ENCODE measurements around the gene DCAF4.
"Not testable (repeated sequence)": the region's sequence is repeated elsewhere in the genome, so short reads cannot be mapped to it uniquely, and the experiment has no call there.

Gene DCAF4

DNA sequence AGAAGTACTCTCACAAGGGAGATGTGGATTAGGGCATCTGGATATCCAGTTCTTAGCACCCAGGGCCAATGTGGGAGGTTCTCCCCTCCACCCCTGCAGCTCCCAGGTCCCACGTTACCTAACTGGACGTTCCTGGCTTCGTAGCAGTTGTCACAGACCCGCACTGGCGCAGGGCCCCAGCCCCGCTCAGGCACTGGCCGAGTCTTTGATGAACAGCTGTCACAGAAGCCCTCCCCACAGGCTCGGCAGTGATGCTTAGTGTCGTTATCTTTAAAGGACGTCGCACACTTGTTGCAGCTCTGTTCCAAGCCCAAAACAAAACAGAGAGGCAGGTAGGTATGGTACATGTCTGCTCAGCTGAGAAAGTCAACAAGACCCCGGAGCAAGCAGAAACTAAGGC, 48.4 kb downstream of the DCAF4 start:
- DNase-seq = no peak

DNA sequence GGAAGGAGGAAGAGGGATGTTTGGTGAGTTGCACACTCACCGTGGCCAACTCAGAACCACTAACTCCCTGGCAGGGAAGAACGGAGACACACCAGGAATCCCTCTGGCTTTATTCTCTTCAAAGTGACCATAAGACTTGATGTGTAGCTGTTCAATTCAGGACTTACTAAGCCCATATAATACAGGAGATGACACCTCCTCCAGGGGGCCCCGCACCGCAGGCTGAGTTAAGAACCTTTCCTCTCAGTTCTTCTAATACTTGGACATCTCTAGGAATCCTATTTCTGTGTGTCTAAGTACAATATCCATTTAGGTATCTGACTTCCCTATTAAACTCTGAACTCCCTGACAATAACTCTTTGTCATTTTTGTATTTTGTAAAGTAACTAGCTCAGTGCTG, 49.5 kb downstream of the DCAF4 start:
- no peak for DNase-seq

DNA sequence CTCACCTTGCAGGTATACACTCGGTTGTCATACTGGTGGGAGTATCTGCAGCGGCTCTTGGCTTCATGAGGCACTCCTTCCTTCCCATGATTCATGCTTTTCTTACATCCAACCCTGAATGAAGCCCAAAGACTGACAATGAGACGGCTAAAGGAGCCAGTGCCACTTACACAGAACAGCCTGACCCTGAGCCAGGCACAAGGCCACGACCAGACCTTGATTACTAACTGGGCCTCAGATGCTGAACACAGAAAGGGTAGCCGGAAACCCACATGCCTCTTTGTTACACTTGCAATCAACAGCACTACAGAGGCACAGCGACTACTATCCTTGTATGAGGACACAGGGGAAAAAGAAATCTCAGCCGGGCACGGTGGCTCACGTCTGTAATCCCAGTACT, 52.6 kb downstream of the DCAF4 start:
- DNase-seq = no peak

DNA sequence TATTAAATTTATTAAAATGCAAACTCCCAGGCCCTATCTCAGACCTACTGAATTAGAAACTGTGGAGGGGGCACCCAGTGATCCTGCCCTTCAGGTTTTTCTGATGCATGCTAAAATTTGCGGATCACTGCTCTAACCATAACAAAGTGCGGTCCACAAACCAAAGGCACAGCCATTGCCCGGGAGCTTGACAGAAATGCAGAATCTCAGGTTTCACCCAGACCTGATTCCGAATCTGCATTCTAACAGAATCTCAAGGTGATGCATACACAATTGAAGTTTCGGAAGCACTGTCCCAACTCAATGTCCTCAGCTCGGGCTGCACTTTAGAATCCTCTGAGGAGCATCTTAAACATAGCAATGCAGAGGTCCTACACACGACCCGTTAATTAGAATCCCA, 54.6 kb downstream of the DCAF4 start:
- DNase-seq = no peak

DNA sequence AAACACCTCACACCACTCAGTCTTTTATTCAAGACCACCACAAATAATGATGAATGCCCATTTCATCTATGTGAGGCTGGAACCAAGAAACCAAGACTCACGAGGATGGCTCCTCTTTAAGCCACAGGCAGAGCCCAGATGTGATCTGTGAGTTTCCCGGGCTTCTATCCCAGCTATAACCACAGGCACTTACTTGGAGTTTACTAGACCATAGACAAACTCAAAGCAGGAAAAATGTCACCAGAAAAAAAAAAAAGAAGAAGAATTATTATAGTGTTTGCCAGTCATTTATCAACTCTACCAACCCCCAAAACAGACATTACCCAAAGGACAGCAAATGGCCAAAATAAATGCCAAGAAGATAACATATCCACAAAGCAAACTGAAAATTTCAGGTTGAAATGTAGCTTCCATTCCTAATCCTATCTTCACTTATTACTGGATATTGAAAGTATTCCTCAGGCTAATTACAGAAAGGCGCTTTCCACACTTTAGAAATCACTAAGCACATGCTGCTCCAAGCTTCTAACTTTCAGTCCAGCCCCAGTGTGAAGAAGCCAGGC, 56.0 kb downstream of the DCAF4 start:
- DNase-seq = no peak

DNA sequence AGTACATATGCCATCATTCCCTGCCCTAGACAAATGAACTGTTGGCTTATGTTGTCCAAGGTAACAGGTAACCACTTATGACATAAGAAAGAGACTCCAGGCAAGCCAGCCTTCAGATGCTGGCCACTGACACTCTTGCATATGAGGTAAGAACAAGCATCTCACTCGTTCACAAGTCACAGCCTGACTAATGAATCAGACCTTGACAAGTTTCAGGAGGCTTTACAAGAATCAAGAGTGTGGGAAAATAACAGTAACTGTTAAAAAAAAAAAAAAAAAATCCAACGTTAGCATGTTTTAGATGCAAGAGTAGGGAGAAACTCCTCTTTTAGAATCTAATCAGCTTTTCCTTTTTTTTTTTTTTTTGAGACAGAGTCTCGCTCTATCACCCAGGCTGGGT, 60.0 kb downstream of the DCAF4 start:
- no peak for DNase-seq

DNA sequence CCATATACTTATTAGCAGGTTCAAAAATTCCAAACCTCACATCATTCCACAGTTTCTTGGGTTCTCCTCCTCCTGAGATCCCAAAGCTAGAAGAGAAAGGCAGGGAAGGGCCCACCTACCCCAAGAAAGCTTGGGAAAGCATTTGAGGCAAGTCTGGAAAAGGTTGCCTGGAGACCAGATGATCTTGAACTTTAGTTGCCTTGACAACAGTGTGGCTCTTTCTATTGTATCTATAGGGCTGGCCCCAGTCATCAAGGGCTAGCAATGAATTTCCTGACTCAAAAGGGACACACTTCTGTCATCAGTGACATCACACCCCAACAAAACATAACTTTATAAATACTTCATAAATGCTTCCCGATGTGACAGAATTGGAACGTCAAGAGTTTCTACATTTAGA, 60.6 kb downstream of the DCAF4 start:
- no peak for DNase-seq

DNA sequence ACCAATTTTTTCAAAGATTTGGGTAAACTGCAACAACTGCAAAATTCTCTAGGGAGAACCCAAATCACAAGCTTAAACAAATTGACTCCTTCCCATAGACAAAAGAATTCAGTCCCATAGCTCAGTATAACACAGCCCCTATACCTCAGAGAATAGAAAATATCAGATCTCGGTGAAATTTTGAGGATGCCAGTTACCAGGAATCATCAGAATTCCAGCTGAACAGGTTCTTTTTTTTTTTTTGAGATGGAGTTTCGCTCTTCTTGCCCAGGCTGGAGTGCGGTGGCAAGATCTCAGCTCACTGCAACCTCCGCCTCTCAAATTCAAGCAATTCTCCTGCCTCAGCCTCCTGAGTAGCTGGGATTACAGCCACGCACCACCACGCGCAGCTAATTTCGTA, 63.9 kb downstream of the DCAF4 start:
- DNase-seq = no peak

DNA sequence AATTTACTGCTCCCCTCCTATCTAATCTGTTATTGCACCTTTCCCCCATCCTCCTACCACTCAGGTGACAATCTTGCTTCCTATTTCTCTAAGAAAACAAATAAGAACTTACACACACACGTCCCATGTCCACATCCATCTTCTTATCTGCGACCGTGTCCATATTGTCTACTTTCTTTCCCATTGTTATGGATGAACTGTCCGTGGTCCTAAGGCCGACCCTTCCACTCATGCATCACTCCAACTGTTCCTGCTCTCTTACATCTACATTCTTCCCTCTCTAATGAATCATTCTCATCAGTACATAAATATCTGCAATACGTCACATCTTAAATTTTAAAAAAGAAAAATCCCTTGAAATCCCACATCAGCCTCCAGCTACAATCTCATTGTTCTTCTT, 70.7 kb downstream of the DCAF4 start:
- DNase-seq = no peak

DNA sequence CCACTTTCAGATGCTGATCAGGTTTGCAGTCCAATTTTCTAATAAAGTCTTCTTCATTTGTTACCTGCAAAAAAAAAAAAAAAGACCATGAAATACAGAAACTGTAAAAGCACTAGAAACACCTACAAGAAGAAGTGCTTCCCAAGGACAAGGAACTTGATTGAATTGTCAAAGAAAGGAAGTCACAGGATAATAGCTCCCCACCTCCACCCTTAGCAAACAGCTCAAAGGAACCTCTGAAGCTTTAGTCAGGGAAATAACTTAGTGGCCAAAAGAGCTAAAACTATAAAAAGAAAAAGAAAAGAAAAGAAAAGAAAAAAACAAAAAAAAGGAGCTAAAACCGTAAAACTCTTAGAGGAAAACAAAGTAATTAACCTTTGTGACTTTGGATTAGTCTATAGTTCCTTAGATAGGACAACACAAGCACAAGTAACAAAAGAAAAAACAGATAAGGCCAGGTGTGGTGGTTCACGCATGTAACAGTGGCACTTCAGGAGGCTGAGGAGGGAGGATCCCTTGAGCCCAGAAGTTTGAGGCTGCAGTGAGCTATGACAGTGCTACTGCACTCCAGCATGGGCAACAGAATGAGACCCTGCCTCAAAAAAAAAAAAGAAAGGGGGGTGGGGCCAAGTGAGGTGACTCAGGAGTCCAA, 72.1 kb downstream of the DCAF4 start:
- DNase-seq = no peak

DNA sequence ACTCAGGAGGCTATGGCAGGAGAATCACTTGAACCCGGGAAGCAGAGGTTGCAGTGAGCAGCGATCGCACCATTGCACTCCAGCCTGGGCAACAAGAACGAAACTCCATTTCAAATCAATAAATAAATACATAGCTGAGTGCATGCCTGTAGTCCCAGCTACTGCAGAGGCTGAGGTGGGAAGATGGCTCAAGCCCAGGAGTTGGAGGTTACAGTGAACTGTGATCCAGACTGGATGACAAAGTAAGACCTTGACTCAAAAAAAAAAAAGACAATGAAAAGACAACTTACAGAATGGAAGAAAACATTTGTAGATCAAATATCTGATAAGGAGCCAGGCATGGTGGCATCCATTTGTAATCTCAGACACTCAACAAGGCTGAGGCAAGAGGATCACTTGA, 73.1 kb downstream of the DCAF4 start:
- no peak for DNase-seq

DNA sequence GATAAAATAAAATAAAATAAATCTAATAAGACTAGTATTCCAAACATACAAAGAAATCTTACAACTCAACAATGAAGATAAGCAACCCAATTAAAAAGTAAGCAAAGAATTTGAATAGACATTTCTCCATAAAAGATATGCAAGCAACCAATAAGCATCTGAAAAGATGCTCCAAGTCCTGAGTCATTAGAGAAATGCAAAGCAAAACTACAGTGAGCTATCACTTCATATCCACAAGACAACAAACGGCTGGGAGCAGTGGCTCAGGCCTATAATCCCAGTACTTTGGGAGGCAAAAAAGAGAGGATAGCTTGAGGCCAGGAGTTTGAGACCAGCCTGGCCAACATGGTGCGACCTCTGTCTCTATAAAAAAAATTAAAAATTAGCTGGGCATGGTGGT, 73.8 kb downstream of the DCAF4 start:
- no peak for DNase-seq

DNA sequence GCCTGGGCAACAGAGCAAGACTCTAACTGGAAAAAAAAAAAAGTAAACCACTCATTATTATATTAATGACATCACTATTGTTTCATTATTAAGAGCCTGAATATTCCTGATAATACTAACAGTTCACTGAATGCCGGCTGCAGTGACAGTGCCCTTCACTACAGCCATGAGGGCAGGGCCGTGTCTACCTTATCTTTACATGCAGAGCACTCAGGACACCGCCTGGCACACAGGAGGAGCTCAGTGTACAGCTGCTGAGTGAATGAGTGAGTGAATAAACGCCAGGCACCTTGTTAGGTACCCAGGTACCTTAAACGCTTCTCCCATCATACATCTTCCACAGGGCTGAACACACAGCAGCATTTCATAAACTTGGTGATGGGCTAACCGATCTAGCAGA, 77.4 kb downstream of the DCAF4 start:
- DNase-seq = no peak

DNA sequence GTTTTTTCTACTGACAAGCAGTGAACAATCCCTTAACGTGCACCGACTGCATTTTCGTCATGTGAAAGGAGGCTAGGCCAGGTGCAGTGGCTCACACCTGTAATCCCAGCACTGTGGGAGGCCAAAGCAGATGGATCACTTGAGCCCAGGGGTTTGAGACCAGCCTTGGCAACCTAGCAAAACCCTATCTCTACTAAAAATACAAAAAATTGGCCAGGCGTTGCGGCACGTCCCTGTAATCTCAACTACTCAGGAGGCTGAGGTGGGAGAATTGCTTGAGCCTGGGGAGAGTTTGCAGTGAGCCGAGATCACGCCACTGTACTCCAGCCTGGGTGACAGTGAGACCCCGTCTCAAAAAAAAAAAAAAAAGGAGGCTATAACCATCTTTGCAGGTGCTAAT, 78.4 kb downstream of the DCAF4 start:
- DNase-seq = not testable (repeated sequence)

DNA sequence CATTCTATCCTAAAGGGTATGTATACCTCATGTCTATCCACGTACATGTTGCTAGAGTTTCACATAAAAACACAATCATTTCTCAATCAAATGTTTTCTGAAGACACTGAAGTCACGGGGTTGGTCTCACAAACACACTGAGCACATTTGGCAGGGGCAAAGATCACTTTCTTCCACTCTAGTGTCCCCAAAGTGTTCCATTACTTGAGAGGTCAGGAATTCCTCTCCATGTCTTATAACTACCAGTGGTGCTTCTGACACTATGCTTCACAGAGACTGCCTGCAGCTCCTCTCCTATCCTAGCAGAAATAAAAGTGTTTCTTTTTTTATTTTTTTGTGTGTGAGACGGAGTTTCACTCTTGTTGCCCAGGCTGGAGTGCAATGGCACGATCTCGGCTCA, 81.6 kb downstream of the DCAF4 start:
- DNase-seq = no peak

DNA sequence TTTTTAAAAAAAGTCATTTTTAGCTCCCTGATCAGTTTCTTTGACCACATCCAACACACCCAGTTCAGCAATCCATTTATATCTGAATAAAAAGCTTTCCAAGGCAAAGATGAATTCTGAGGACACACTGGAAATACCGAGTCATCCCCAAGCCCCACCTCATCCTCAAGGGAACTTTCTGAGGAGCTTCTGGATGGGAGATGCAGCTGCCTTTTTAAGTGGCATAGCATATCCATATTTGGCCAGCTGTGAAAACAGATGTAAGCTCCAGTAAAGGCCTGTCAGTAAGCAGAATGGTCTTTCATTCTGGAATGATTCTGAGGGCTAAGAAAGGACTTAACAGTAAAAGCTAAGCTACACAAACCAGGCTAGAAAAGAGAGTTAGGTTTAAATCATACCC, 82.2 kb downstream of the DCAF4 start:
- DNase-seq = no peak

Measured in stimulated activated CD4-positive, alpha-beta T cell treated with anti-CD3 and anti-CD28 coated beads, Interleukin-15, amount 100 ng/mL, for 24 hours (primary cell).